Cerebellar cortex (tissue), 1 donor: Measurements from ENCODE around the gene USF2.

Experiments used
- DNase-seq: peaks from one replicate; pipeline ENCODE4 v3.0.0-alpha.2; 2015; ENCODE audit warnings: low spot score

USF2 gene

DNA sequence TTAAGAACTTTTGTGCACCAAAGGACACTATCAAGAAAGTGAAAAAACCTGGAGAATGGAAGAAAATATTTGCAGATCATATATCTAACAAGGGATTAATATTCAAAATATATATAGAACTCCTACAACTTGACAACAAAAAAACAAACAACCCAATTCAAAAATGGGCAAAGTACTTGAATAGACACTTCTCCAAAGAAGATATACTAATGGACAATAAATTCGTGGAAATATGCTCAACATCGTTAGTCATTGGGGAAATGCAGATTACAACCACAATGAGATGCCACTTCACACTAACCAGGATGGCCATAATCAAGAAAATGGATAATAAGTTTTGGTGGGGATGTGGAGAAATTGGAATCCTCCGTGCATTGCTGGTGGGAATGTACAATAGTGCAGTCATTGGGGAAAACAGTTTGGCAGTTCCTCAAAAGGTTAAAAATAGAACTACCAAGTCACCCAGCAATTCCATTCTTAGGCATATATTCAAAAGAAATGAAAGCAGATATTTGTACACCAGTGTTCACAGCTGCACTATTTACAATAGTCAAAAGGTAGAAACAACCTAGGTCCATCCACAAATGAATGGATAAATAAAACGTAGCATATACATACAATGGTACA is 22.2 kb upstream of the USF2 start:
- no peak for DNase-seq

DNA sequence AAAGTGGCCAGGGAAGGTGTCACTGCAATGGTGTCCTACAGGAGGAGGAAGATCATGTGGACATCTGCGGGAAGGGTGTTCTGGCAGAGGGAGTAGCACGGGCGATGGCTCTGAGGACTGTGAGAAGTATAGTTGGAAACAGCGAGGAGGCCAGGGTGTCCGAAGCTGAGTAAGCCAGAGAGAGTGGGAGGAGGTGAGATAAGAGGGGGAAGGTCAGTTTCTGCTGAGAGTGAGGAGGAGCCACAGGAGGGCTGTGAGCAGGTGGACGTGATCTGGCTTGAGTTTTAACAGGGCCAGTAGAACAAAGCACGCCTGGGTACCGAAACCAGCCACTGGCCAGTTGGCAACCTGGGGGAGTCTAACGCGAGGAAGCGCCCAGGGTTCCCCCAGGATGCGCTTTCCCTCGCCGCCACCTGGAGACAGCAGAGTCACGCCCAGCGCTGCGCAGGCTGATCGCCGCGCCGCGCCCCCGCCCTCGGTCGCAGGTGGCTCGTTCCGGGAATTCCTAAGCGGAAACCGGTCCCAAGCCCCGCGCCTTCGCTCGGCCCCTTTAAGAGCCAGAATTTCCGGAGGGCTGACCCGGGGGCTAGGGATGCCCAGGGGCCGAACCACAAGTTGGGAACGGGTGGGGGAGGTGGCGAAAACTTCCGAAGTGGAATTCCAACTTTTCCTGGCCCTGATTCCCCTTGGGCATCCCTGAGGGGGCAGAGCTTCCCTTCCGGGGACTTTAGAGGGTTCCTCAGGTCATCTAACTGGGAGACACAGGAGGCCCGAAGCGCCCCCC is 21.0 kb upstream of the USF2 start:
- peak; percentile 74 for DNase-seq

DNA sequence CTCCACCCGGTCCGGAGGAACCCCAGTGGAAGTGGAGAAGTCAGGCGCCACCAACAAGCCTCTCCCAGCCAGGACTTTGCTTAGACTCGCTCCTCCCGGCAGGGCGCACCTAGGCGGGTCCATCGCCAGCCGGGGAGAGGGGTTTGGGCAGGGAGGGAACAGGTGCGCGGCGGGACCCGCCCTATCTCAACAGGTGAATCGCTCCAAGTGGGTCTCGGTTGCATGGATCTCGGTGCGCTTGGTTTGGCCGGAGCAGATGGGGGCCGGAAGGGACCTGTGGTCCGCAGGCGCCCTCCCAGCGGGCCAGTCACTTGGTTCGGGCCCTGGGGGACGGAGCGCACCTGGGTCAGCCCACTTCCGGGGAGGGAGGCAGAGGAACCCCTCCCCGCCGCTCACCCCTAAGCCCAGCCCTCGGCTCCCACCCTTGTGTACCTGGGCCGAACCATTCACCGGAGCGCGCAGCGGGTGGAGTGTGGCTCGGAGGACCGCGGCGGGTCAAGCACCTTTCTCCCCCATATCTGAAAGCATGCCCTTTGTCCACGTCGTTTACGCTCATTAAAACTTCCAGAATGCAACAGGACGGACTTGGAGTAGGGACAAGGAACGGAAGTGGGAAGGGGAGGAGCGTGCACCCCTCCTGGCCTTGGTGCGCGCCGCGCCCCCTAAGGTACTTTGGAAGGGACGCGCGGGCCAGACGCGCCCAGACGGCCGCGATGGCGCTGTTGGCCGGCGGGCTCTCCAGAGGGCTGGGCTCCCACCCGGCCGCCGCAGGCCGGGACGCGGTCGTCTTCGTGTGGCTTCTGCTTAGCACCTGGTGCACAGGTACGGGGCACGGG is 20.2 kb upstream of the USF2 start, which contains the start of gene LSR:
Gene LSR, plus strand, starts transcription at position 693 of the 836 bp plus-strand sequence. Its CDS starts 21 bp downstream, at position 714.
- peak; percentile 74 for DNase-seq

DNA sequence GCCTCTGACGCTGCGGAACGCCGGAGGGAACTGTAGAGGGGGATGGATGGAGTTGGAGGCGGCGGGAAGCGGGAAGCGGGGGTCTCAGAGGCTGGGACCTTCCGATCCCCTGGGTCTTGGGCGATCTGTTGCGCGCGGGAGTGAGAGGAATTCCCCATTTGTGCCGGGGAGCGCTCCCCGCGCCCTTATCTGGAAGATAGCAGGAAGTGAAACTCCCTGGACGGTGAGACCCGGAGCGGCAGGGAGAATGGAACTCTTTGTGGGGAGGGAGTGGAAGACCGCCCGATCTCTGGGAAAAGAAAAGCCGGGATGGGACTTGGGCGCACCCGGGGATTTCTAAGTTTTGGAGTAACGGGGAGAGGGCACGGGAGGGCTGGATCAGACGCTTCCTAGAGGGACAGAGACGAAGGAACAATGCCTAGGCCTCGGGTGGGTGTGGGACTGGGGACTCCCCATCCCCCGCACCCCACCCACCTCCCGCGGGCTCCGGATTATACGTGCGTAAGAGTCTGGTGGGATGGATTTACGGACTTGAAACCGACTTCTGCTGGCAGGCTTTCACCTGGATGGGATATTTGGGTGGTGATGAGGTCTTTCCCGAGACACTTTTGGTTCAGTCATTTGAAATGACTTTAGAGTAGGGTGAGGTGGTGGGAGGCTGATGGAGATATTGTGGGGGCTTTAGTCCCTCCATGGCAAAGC is 19.5 kb upstream of the USF2 start:
- DNase-seq, result no peak

GRCh38 chr19:35249848-35250711 is 18.7 kb upstream of the USF2 start:
- no peak for DNase-seq

DNA sequence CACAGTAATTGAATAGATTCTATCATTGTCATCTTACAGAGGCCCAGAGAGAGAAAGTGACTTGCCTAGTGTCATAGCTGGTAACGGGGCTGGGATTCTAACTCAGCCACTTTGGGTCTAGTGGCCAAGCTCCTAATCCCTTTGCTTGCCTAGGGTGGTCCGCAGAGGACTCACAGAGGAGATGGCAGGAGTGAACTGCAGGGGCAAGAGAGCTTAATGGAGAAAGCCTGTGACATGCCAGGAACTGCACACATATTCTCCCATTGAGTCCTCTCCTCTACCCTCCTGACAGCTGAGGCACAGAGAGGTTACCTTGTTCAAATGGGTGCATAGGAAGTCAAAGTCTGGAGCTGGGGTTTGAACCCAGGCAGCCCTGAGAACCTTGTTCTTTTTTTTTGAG is 17.3 kb upstream of the USF2 start:
- DNase-seq, result no peak

GRCh38 chr19:35253316-35254286 is 15.2 kb upstream of the USF2 start:
- no peak for DNase-seq

GRCh38 chr19:35254341-35255297 is 14.1 kb upstream of the USF2 start:
- no peak for DNase-seq

GRCh38 chr19:35256566-35256965 is 12.2 kb upstream of the USF2 start:
- DNase-seq, result no peak

GRCh38 chr19:35257113-35257461 is 11.7 kb upstream of the USF2 start:
- no peak for DNase-seq

DNA sequence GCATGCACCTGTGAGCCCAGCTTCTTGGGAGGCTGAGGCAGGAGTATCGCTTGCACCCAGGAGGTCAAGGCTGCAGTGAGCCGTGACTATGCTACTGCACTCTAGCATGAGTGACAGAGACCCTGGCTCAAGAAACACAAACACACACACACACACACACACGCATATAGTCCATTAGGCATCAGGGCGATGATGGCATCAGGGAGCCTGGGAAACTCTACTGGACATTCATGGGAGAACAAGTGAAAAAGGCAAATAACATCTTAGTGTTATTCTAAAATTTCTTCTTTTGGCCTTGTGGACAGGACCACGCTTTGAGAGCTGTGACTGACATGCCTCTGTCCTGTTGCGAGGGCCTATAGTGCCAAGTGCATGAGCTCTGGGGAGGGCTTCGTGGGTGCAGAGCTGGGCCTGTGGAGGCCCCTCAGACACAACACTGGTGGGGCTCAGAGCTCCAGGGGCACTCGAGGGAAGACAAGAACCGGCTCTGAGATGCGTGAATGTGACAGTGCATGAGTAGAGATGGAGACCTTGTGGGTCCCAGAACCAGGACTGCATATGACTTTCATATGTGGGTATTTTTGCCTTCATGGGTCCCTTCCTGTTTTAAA is 8.0 kb upstream of the USF2 start:
- DNase-seq, result no peak

DNA sequence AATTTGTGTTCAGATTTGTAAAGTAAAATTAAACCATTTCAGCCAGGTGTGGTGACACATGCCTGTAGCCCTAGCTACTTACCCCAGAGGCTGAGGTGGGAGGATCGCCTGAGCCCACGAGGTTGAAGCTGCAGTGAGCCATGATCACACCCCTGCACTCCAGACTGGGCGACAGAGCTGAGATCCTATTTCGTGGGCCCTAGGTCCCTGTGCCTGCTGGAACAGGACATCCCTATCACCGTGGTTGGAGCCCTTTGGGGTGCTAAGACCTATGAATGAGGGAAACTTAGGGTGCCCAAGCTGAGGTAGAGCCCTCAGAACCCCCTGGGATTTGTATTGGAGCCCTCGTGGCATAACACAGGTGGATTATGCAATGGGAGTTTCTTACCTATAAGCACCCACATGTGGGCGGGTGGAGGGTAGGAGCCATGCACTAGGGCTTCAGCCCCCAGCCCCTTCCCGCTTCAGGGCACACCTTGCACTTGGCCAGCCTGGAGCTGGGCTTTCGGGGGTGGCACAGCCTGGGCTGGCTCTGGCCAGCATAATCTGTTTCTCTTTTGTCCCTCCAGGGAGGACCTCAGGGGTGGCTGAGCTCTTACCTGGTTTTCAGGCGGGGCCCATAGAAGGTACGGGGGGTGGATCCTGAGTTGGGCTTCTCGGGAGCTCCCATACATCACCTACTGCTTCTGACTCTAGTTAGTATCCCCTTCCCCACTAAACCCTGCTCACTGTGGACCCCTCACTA is 7.2 kb upstream of the USF2 start:
- DNase-seq, result no peak

GRCh38 chr19:35262101-35262761 is 6.5 kb upstream of the USF2 start:
- peak; percentile 34 for DNase-seq

DNA sequence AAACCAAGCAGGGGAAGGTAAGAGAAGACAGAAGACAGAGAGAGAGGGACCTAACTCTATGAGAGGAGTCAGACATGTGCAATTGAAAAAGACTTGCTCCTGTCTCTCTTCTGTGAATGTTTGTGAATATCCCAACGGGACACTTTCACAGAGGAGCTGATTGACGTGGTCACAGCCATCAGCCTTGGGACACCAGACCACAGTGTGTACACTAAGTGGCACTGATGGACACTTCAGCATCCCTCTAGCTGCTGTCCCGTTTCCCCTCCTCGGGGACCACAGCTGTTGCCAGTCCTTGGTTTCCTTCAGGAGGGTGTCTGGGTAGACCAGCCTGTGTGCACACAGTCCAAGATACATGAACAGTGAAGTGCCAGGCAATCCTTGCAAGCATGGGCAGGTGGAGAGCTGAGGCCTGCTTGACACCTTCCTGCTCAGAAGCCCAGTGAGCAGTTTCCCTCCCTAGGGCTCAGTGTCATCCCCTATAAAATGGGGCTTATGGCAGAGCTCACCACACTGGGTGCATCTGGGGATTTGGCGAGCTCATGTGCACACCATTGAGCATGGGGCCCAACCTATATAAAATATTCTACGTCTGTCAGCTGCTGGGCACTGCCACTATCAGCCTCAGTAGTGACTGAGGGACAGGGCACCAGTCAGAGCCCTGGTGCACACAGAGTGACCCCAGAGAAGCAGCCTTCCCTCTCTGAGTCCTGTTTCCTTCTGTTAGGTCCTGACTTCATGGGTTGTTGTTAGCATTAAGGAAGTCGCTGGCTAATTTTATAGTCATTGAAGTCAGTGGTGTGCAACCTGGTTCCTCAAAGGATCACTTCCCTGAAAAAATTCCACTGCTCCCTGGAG is 4.3 kb upstream of the USF2 start:
- peak; percentile 26 for DNase-seq

DNA sequence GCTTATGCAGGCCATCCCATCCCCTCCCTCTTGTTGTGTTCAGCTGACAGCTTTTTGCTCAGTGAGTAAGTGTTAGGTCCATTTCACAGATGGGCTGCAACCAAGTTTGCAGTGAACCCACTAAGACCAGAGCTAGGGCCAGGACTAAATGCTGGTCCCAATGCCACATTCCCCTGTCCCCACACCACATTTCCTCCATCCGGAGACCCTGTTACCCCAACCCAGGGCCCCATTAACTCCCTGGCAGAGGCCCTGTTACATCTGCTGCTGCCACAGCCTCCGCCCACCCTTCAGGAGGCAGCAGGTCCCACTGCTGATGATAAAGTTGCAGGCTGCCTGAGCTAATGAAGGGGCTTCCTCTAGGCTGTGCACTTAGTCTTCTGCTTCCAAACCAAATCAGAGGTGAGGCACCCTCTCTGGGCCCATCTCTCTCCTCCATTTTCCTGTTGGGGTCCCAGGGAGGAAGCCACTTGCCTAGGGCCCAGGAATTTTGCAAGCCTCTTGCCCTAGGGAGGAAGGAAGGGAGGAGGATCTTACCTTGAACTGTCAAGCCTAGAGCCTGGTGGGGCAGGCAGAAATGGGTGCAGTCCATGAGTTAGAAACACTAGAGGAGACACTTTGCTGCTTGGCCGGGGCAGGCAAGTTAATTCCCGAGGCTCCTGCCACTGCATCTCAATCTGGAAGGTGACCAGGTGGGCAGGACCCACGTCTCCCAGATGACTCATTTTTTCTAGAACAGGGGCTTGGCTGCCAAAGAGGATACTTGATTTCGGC is 3.4 kb upstream of the USF2 start:
- DNase-seq, result no peak
